HEK293 (cell line): Measurements from ENCODE around the gene SLC12A3.

Source experiments
- ZNF292 ChIP-seq: fragments of 450-650 bp; formaldehyde crosslinking; IDR thresholded peaks from 2 replicates; pipeline ENCODE4 v1.5.1; 2016; ENCODE audit warnings: low read depth, missing biosample characterization, missing genetic modification characterization, borderline replicate concordance
- TF ChIP-seq, protein P1 (sequence below): fragments of 450-650 bp; formaldehyde crosslinking; conservative IDR thresholded peaks from 2 replicates; pipeline ENCODE4 v1.5.1; 2016; ENCODE audit warnings: low read depth, missing biosample characterization, missing genetic modification characterization

GRCh38 chr16:56961386-56961785, 96.4 kb downstream of the SLC12A3 start:
- TF ChIP-seq ZNF292 (tag by site-specific recombination), result no peak
- TF ChIP-seq, protein P1, sequence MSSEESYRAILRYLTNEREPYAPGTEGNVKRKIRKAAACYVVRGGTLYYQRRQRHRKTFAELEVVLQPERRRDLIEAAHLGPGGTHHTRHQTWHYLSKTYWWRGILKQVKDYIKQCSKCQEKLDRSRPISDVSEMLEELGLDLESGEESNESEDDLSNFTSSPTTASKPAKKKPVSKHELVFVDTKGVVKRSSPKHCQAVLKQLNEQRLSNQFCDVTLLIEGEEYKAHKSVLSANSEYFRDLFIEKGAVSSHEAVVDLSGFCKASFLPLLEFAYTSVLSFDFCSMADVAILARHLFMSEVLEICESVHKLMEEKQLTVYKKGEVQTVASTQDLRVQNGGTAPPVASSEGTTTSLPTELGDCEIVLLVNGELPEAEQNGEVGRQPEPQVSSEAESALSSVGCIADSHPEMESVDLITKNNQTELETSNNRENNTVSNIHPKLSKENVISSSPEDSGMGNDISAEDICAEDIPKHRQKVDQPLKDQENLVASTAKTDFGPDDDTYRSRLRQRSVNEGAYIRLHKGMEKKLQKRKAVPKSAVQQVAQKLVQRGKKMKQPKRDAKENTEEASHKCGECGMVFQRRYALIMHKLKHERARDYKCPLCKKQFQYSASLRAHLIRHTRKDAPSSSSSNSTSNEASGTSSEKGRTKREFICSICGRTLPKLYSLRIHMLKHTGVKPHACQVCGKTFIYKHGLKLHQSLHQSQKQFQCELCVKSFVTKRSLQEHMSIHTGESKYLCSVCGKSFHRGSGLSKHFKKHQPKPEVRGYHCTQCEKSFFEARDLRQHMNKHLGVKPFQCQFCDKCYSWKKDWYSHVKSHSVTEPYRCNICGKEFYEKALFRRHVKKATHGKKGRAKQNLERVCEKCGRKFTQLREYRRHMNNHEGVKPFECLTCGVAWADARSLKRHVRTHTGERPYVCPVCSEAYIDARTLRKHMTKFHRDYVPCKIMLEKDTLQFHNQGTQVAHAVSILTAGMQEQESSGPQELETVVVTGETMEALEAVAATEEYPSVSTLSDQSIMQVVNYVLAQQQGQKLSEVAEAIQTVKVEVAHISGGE (tag by site-specific recombination), result no peak
